BLaER1 treated with 17β-estradiol and CSF1 and Interleukin-3, amounts not matched to agents 10 nM and 100 nM (cell line): ENCODE results near the gene KCNQ1OT1.

Experiments used
- H3K27ac ChIP-seq, 11 experiments: shearing (Covaris generic); formaldehyde crosslinking; 2 replicates each; pipeline ENCODE4 v1.8.1; 2022
- H3K27me3 ChIP-seq, 11 experiments: shearing (Covaris generic); formaldehyde crosslinking; 2 replicates each; pipeline ENCODE4 v1.8.1; 2022
- H3K36me3 ChIP-seq, 11 experiments: shearing (Covaris generic); formaldehyde crosslinking; 2 replicates each; pipeline ENCODE4 v1.8.1; 2022
- H3K4me1 ChIP-seq, 10 experiments: shearing (Covaris generic); formaldehyde crosslinking; 2 replicates each; pipeline ENCODE4 v1.8.1; 2022
- H3K4me2 ChIP-seq, 11 experiments: shearing (Covaris generic); formaldehyde crosslinking; 2 replicates each; pipeline ENCODE4 v1.8.1; 2022
- H3K4me3 ChIP-seq, 10 experiments: shearing (Covaris generic); formaldehyde crosslinking; 2 replicates each; pipeline ENCODE4 v1.8.1; 2022
- H3K9ac ChIP-seq, 11 experiments: shearing (Covaris generic); formaldehyde crosslinking; 2 replicates each; pipeline ENCODE4 v1.8.1; 2022
- H3K9me3 ChIP-seq, 11 experiments: shearing (Covaris generic); formaldehyde crosslinking; replicated peaks in 1 of 11; 2 replicates each; pipeline ENCODE4 v1.8.1; 2022
- H4K20me1 ChIP-seq, 11 experiments: shearing (Covaris generic); formaldehyde crosslinking; 2 replicates each; pipeline ENCODE4 v1.8.1; 2022
- Cebpa-rat ChIP-seq, 11 experiments: shearing (Covaris generic); IDR thresholded peaks; 2 replicates each; pipeline ENCODE4 v1.8.1; 2022

The KCNQ1OT1 gene

DNA sequence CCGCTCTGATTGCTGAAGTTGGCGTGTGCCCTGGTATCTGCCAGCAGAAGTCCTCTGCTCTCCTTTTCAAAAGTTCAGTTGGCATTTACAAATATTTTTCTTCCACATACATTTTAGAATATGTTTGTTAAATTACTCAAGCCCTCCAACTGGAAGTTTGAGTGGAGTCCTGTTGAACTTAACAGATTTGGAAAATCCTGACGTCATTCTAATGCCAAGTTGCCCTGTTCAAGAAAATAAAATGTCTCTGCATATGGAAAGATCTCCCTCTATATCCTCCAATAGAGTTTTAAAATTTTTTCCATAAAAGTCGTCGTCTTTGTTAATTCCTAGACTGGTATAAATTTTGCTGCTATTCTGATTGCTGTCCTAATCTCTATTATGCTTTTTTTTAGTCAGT lies 3.3 kb downstream of the KCNQ1OT1 start:
- Histone ChIP-seq H3K4me1 (peaks cover 69 to 82% (median 77%) of the 10 kb centered on the region in 10 experiments), H3K27me3 (no peaks in the 10 kb centered on the region), H3K27ac (no peak overlapping the region), H3K9me3 (peaks cover 13 to 23% (median 20%) of the 10 kb centered on the region in 11 experiments; a peak in 21 of 22 replicates), H3K36me3 (0 out of 22 replicates have a peak, but pooled peaks cover 0 to 7% (median 0%) of the 10 kb centered on the region in 11 experiments), H3K4me3 (no peak overlapping the region), H3K9ac (no peak overlapping the region), H4K20me1 (peaks cover 44 to 83% (median 79%) of the 10 kb centered on the region in 11 experiments; a peak in 21 of 22 replicates), H3K4me2 (peak overlapping the region; percentile 22 to 92 (median 84); a peak in 17 of 22 replicates)
- no peak for TF ChIP-seq Cebpa-rat (IDR thresholded peaks at IDR 0.05)

- Histone ChIP-seq H4K20me1 (peaks cover 54 to 94% (median 91%) of the 10 kb centered on the region in 11 experiments; a peak in 21 of 22 replicates), H3K27me3 (no peaks in the 10 kb centered on the region), H3K36me3 (peaks cover 0 to 9% (median 0%) of the 10 kb centered on the region in 11 experiments; a peak in 1 of 22 replicates), H3K9ac (peak overlapping the region in 4 of 11 experiments; percentile 3 to 53 (median 16); a peak in 7 of 22 replicates), H3K27ac (peak overlapping the region in 8 of 11 experiments; percentile 37 to 77 (median 61); a peak in 15 of 22 replicates), H3K4me1 (peaks cover 72 to 84% (median 81%) of the 10 kb centered on the region in 10 experiments), H3K4me2 (peak overlapping the region; percentile 47 to 94 (median 82)), H3K4me3 (peak overlapping the region in 1 of 10 experiments; percentile 23; a peak in 1 of 20 replicates), H3K9me3 (peaks cover 13 to 20% (median 18%) of the 10 kb centered on the region in 11 experiments; a peak in 21 of 22 replicates)
- no peak for TF ChIP-seq Cebpa-rat (IDR thresholded peaks at IDR 0.05)
These were observed 4.5 kb downstream of the KCNQ1OT1 start for GRCh38 chr11:2694995-2695939.

GRCh38 chr11:2694495-2694894 lies 5.3 kb downstream of the KCNQ1OT1 start:
- peaks cover 80 to 91% (median 89%) of the 10 kb centered on the region in 10 experiments for H3K4me1 ChIP-seq

GRCh38 chr11:2693271-2694261 lies 6.2 kb downstream of the KCNQ1OT1 start:
- Histone ChIP-seq H3K4me3 (peak overlapping the region in 3 of 10 experiments; percentile 3 to 23 (median 9); a peak in 5 of 20 replicates), H3K27ac (peak overlapping the region in 9 of 11 experiments; percentile 0 to 77 (median 58); a peak in 13 of 22 replicates)

More at GRCh38 chr11:2694495-2694894, 5.3 kb downstream of the KCNQ1OT1 start:
- Histone ChIP-seq H3K27ac (peak overlapping the region in 9 of 11 experiments; percentile 0 to 77 (median 58); a peak in 16 of 22 replicates), H3K9ac (peak overlapping the region in 5 of 11 experiments; percentile 3 to 53 (median 15); a peak in 8 of 22 replicates), H3K4me3 (peak overlapping the region in 3 of 10 experiments; percentile 3 to 23 (median 9); a peak in 4 of 20 replicates), H3K27me3 (no peaks in the 10 kb centered on the region), H4K20me1 (peaks cover 62 to 100% (median 98%) of the 10 kb centered on the region in 11 experiments; a peak in 21 of 22 replicates), H3K36me3 (peaks cover 0 to 10% (median 0%) of the 10 kb centered on the region in 11 experiments; a peak in 1 of 22 replicates), H3K9me3 (peaks cover 9 to 13% (median 11%) of the 10 kb centered on the region in 11 experiments; a peak in 21 of 22 replicates), H3K4me2 (peak overlapping the region; percentile 47 to 94 (median 82))
- TF ChIP-seq Cebpa-rat (IDR thresholded peaks at IDR 0.05) = no peak

DNA sequence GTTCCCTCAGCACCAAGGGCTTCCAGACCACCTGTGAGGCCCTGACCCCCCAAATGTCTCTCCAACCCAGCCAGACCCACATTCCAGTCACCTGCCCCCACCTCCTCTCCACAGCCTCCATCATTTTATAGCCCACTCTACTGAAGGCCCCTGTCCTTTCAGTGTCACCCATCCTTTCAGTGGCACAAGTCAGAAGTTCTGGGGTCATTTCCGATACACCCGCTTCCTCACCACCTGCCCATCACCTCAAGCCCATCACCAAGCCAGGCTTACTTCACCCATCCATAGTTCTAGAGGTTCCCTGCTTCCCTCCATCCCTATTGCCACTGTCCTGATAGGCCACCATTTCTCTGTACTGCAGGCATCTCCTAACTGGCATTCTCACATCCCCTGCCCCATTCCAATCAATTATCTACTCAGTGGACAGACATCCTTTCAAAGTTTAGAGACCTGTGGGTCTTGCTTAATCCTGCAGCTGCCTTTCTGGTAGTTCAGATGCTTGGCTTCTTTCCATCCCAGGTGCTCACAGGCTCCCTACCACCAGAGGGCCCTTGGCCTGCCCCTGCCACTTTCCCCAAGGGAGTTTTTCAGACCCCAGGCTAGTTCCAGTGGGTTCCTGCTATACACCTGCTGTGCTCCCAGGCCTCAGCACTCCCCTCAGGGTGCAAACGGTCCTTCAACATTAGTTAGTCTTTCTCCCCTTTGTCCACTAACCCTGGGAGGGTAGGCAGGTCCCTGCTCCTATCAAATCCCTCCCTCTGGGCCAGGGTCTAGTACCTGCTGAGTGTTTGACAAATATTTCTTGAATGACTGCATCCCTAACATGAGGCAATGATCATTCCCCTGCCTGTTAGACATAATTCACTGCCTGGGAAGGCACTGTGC lies 7.6 kb downstream of the KCNQ1OT1 start:
- peak overlapping the region; percentile 47 to 94 (median 82) for H3K4me2 ChIP-seq
- peaks cover 71 to 100% (median 99%) of the 10 kb centered on the region in 11 experiments; a peak in 20 of 22 replicates for H4K20me1 ChIP-seq
- H3K9ac ChIP-seq = peak overlapping the region in 4 of 11 experiments; percentile 17 to 27 (median 26); a peak in 4 of 22 replicates

More at GRCh38 chr11:2693271-2694261, 6.2 kb downstream of the KCNQ1OT1 start:
- no peaks in the 10 kb centered on the region for H3K27me3 ChIP-seq
- H3K4me2 ChIP-seq = peak overlapping the region; percentile 47 to 94 (median 82)
- H3K9ac ChIP-seq = peak overlapping the region in 7 of 11 experiments; percentile 9 to 53 (median 26); a peak in 14 of 22 replicates
- peaks cover 70 to 100% (median 99%) of the 10 kb centered on the region in 11 experiments; a peak in 21 of 22 replicates for H4K20me1 ChIP-seq
- peaks cover 0 to 4% (median 1%) of the 10 kb centered on the region in 11 experiments; a peak in 12 of 22 replicates for H3K9me3 ChIP-seq
- peaks cover 88 to 100% (median 97%) of the 10 kb centered on the region in 10 experiments for H3K4me1 ChIP-seq
- peaks cover 0 to 15% (median 0%) of the 10 kb centered on the region in 11 experiments; a peak in 2 of 22 replicates for H3K36me3 ChIP-seq
- no peak for TF ChIP-seq Cebpa-rat (IDR thresholded peaks at IDR 0.05)

GRCh38 chr11:2691355-2691761 lies 8.4 kb downstream of the KCNQ1OT1 start:
- H4K20me1 ChIP-seq = peaks cover 78 to 100% (median 99%) of the 10 kb centered on the region in 11 experiments; a peak in 20 of 22 replicates
- peak overlapping the region in 10 of 11 experiments; percentile 43 to 94 (median 85); a peak in 20 of 22 replicates for H3K4me2 ChIP-seq
- no peaks in the 10 kb centered on the region for H3K27me3 ChIP-seq
- peaks cover 0 to 33% (median 2%) of the 10 kb centered on the region in 11 experiments; a peak in 7 of 22 replicates for H3K36me3 ChIP-seq
- peak overlapping the region in 4 of 11 experiments; percentile 26 to 35 (median 29); a peak in 5 of 22 replicates for H3K9ac ChIP-seq
- H3K4me1 ChIP-seq = peaks cover 79 to 97% (median 89%) of the 10 kb centered on the region in 10 experiments
- H3K9me3 ChIP-seq = no peaks in the 10 kb centered on the region
- H3K27ac ChIP-seq = peak overlapping the region in 4 of 11 experiments; percentile 12 to 77 (median 22); a peak in 4 of 22 replicates
- TF ChIP-seq Cebpa-rat (IDR thresholded peaks at IDR 0.05) = no peak
- H3K4me3 ChIP-seq = no peak overlapping the region; a peak in 1 of 20 replicates

More for the DNA sequence above, 7.6 kb downstream of the KCNQ1OT1 start:
- Histone ChIP-seq H3K4me1 (peaks cover 88 to 99% (median 96%) of the 10 kb centered on the region in 10 experiments), H3K36me3 (peaks cover 0 to 25% (median 0%) of the 10 kb centered on the region in 11 experiments; a peak in 7 of 22 replicates), H3K27ac (peak overlapping the region in 3 of 11 experiments; percentile 58 to 77 (median 69); a peak in 5 of 22 replicates), H3K4me3 (no peak overlapping the region), H3K27me3 (no peaks in the 10 kb centered on the region), H3K9me3 (no peaks in the 10 kb centered on the region)
- no peak for TF ChIP-seq Cebpa-rat (IDR thresholded peaks at IDR 0.05)
